Small intestine (tissue), 7 donors: ENCODE data around the gene CZIB. TPM values are rescaled to one million over a fixed set of nuclear protein-coding genes. Genes with fewer than 3 reads are reported as not detected.
A peak's percentile ranks its signal among the peaks of the same experiment; 100 is the strongest.
"Not testable (repeated sequence)": the region's sequence is repeated elsewhere in the genome, so short reads cannot be mapped to it uniquely, and the experiment has no call there.

Experiments used
- DNase-seq, 2 donors: peaks; one replicate each; pipeline versions ENCODE4 v3.0.0 to v3.0.0-alpha.2; 2013
- FAIRE-seq: peaks from 2 replicates; lab custom pipeline; 2012; peaks lifted over from hg19 to GRCh38; lab: Jason Lieb, UNC
- H3K27ac ChIP-seq, 3 donors: one replicate each; pipeline ENCODE4 v1.5.1; 2013; ENCODE audit warnings: low read length in 2 of 3, mild to moderate bottlenecking in 2 of 3, control low read depth in 1 of 3, inconsistent platforms in 1 of 3, low read depth in 1 of 3, moderate library complexity in 1 of 3
- H3K27me3 ChIP-seq, 3 donors: one replicate each; pipeline ENCODE4 v1.6.1; 2013; ENCODE audit warnings: low read length in 3 of 3, inconsistent platforms in 1 of 3; ENCODE audit not compliant: control insufficient read depth in 3 of 3, insufficient read depth in 3 of 3
- H3K36me3 ChIP-seq, 3 donors: one replicate each; pipeline ENCODE4 v1.6.1; 2013; ENCODE audit warnings: low read length in 3 of 3, inconsistent platforms in 1 of 3, low read depth in 1 of 3, mild to moderate bottlenecking in 1 of 3, moderate library complexity in 1 of 3; ENCODE audit not compliant: control insufficient read depth in 3 of 3, insufficient read depth in 2 of 3
- H3K4me1 ChIP-seq, 3 donors: one replicate each; pipeline ENCODE4 v1.6.1; 2013; ENCODE audit warnings: low read length in 2 of 3, inconsistent platforms in 1 of 3, low read depth in 1 of 3, mild to moderate bottlenecking in 1 of 3, moderate library complexity in 1 of 3; ENCODE audit not compliant: control insufficient read depth in 3 of 3, insufficient read depth in 2 of 3
- H3K4me3 ChIP-seq, 3 donors: one replicate each; pipeline ENCODE4 v1.5.1; 2013; ENCODE audit warnings: low read length in 3 of 3, control low read depth in 1 of 3, inconsistent platforms in 1 of 3, low read depth in 1 of 3, mild to moderate bottlenecking in 1 of 3, moderate library complexity in 1 of 3
- H3K9me3 ChIP-seq, 2 donors: one replicate each; pipeline ENCODE4 v1.6.1; 2013; ENCODE audit warnings: low read depth in 1 of 2, low read length in 1 of 2; ENCODE audit not compliant: control insufficient read depth in 2 of 2, insufficient read depth in 1 of 2
- WGBS, 3 donors: extraction: QIAGEN DNeasy Blood & Tissue Kit; methylation state at CpG; one replicate each; pipeline ENCODE4 v1.1.7; 2013; 5-methylcytosine and 5-hydroxymethylcytosine counted together
- polyA plus RNA-seq, 4 donors: library from polyadenylated mRNA; stranded (reverse) in 3 of 4; unstranded in 1 of 4; fragments of 200-250 nt in 3 of 4; fragments of 120-200 nt in 1 of 4; gene quantifications; one replicate each; pipeline versions ENCODE4 v1.2.1 to v1.2.3, GENCODE V29; 2013
- donor health status: healthy with polysubstance abuse.
- donor health status: control.
- donor health status: control.
- donor health status: Bipolar disorder and iron deficiency.
- donor health status: healthy.

CZIB gene
- polyA plus RNA-seq, 4 donors = 40.0 to 59.2 (median 49.6) TPM

- no peak for FAIRE-seq
- peak overlapping the region in 1 of 3 donors; percentile 22 for H3K27ac ChIP-seq
- 77 to 80% (median 78%) methylated on average over 11 of the region's 11 CpGs for WGBS, 3 donors
- no peak for DNase-seq
- peaks cover 0 to 3% (median 0%) of the 10 kb centered on the region in 3 donors for H3K27me3 ChIP-seq
- peaks cover 0 to 2% (median 0%) of the 10 kb centered on the region in 3 donors for H3K36me3 ChIP-seq
- H3K9me3 ChIP-seq = no peaks in the 10 kb centered on the region
- no peak overlapping the region for H3K4me3 ChIP-seq
- peaks cover 3 to 26% (median 10%) of the 10 kb centered on the region in 3 donors for H3K4me1 ChIP-seq
Measured at GRCh38 chr1:53195246-53196016, 25.0 kb downstream of the CZIB start.

- no peak overlapping the region for H3K4me3 ChIP-seq
- no peak overlapping the region for H3K27ac ChIP-seq
- DNase-seq (no peak), FAIRE-seq (no peak)
- 25 to 62% (median 34%) methylated on average over 10 of the region's 10 CpGs for WGBS, 3 donors
- H3K27me3 ChIP-seq = peaks cover 0 to 3% (median 0%) of the 10 kb centered on the region in 3 donors
- H3K9me3 ChIP-seq = peaks cover 0 to 4% of the 10 kb centered on the region in 2 donors
- peaks cover 0 to 4% (median 0%) of the 10 kb centered on the region in 3 donors for H3K4me1 ChIP-seq
- no peaks in the 10 kb centered on the region for H3K36me3 ChIP-seq
Measured at GRCh38 chr1:53190210-53190611, 30.2 kb downstream of the CZIB start.

GRCh38 chr1:53189061-53189460 lies 31.4 kb downstream of the CZIB start:
- H3K4me3 ChIP-seq = no peak overlapping the region
- no peak overlapping the region for H3K27ac ChIP-seq
- no peaks in the 10 kb centered on the region for H3K36me3 ChIP-seq
- 21 to 44% (median 30%) methylated on average over 5 of the region's 5 CpGs for WGBS, 3 donors
- peaks cover 0 to 14% (median 2%) of the 10 kb centered on the region in 3 donors for H3K4me1 ChIP-seq
- peaks cover 0 to 3% (median 0%) of the 10 kb centered on the region in 3 donors for H3K27me3 ChIP-seq
- DNase-seq (peak in 1 of 2 donors; percentile 6), FAIRE-seq (no peak)
- peaks cover 0 to 4% of the 10 kb centered on the region in 2 donors for H3K9me3 ChIP-seq

- Histone ChIP-seq H3K9me3 (peaks cover 0 to 4% of the 10 kb centered on the region in 2 donors), H3K4me1 (peaks cover 0 to 23% (median 2%) of the 10 kb centered on the region in 3 donors), H3K4me3 (no peak overlapping the region), H3K36me3 (no peaks in the 10 kb centered on the region), H3K27me3 (peaks cover 0 to 3% (median 0%) of the 10 kb centered on the region in 3 donors), H3K27ac (no peak overlapping the region)
- 83 to 90% (median 89%) methylated on average over 4 of the region's 4 CpGs for WGBS, 3 donors
- DNase-seq = no peak
- FAIRE-seq = no peak
Measured at GRCh38 chr1:53188099-53188498, 32.3 kb downstream of the CZIB start.

- no peak for FAIRE-seq
- Histone ChIP-seq H3K4me1 (peaks cover 0 to 30% (median 5%) of the 10 kb centered on the region in 3 donors), H3K27ac (no peak overlapping the region), H3K9me3 (peaks cover 0 to 4% of the 10 kb centered on the region in 2 donors), H3K36me3 (no peaks in the 10 kb centered on the region), H3K27me3 (peaks cover 0 to 3% (median 0%) of the 10 kb centered on the region in 3 donors), H3K4me3 (no peak overlapping the region)
- 93 to 95% (median 94%) methylated on average over 1 of the region's 1 CpG for whole genome bisulfite sequencing, 3 donors
- DNase-seq = no peak
Measured at GRCh38 chr1:53187401-53187800, 33.0 kb downstream of the CZIB start.

- peaks cover 0 to 3% (median 0%) of the 10 kb centered on the region in 3 donors for H3K27me3 ChIP-seq
- H3K4me3 ChIP-seq = no peak overlapping the region
- H3K9me3 ChIP-seq = peaks cover 0 to 4% of the 10 kb centered on the region in 2 donors
- H3K27ac ChIP-seq = no peak overlapping the region
- FAIRE-seq (no peak), DNase-seq (peak in 1 of 2 donors; percentile 40)
- no peaks in the 10 kb centered on the region for H3K36me3 ChIP-seq
- 38 to 65% (median 55%) methylated on average over 3 of the region's 3 CpGs for WGBS, 3 donors
- H3K4me1 ChIP-seq = peaks cover 0 to 38% (median 5%) of the 10 kb centered on the region in 3 donors
Measured at GRCh38 chr1:53186533-53186932, 33.9 kb downstream of the CZIB start.

- H3K4me1 ChIP-seq = peaks cover 0 to 42% (median 5%) of the 10 kb centered on the region in 3 donors
- 60 to 87% (median 75%) methylated on average over 2 of the region's 2 CpGs for WGBS, 3 donors
- H3K36me3 ChIP-seq, H3K27ac ChIP-seq, FAIRE-seq, H3K9me3 ChIP-seq, DNase-seq, H3K27me3 ChIP-seq, H3K4me3 ChIP-seq: not testable (repeated sequence)
Measured at GRCh38 chr1:53185955-53186297, 34.5 kb downstream of the CZIB start.

- Histone ChIP-seq H3K27me3 (no peaks in the 10 kb centered on the region), H3K4me3 (no peak overlapping the region), H3K9me3 (peaks cover 0 to 4% of the 10 kb centered on the region in 2 donors), H3K27ac (peak overlapping the region; percentile 42 to 84 (median 77)), H3K4me1 (peaks cover 0 to 49% (median 5%) of the 10 kb centered on the region in 3 donors), H3K36me3 (no peaks in the 10 kb centered on the region)
- 13 to 44% (median 29%) methylated on average over 6 of the region's 6 CpGs for WGBS, 3 donors
- DNase-seq = peak; percentile 91 to 96
- FAIRE-seq = no peak
Measured at GRCh38 chr1:53183095-53183990, 37.1 kb downstream of the CZIB start.
